Stimulated activated CD8-positive, alpha-beta memory T cell treated with anti-CD3 and anti-CD28 coated beads, Interleukin-2, amount 100 ng/mL, for 1 hour (primary cell): ENCODE results near the gene G0S2.

Experiments
- DNase-seq, 2 donors: peaks; one replicate each; pipeline ENCODE4 v3.0.0-alpha.2; 2020; ENCODE audit warnings: low read depth in 2 of 2

The G0S2 gene, protein sequence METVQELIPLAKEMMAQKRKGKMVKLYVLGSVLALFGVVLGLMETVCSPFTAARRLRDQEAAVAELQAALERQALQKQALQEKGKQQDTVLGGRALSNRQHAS

GRCh38 chr1:209674957-209675564, at the start of gene G0S2:
G0S2 (plus strand) TSS chr1:209675412; CDS start chr1:209675685, 273 bp downstream.
- no peak for DNase-seq

GRCh38 chr1:209625791-209626285, 49.4 kb upstream of the G0S2 start:
- no peak for DNase-seq

GRCh38 chr1:209626346-209627026, 48.7 kb upstream of the G0S2 start:
- no peak for DNase-seq

DNA sequence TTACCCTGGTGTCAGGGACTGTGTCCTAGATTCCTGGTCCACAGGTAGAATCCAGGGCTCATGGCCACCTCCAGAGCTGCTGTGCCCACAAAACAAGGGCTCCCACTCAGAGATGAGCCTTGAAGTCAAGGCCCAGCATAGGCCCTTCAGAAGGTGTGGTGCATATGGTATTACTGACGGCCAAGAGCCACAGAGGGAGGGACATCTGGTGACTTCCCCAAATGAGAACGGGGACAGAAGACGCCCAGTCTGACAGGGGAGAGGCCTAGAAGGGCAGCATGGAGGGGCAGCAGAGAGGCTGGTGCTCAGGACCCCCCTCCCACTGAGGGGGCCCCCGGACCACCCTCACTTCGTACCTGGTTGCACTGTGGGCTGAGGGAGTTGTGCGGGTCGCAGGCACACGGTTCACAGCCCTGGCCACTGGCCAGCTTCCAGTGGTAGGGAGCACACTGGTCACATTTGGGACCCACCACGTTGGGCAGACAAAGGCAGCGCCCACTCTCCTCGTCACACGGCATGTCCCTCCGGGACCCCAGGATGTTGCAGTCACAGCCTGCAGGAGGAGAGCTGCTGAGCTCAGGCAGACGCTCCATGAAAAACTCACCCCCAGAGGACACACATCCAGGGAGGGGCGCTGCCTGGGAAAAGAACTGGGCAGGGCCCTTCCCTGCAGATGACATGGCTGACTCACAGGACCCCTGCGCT, 48.0 kb upstream of the G0S2 start:
- no peak for DNase-seq

DNA sequence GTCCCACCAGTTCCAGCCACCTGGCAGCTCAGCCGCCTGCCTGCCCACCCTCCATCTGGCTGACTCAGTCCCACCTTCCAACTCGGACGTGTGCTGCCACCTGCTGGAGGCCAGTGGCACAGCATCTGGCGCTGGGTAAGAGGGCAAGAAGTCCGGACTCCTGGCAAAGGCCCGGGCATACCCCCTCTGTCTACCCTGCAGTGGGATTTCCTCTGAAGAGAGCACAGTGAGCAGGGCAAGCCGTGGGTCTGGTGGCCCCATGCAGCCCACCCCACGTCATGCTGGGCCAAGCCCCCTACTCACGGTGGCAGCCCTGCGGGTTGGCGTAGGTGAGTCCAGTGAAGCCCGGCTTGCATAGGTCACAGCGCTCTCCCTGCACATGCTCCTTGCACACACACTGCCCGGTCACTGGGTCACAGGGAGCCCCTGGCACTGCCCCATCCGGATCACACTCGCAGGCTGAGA, 47.4 kb upstream of the G0S2 start:
- peak; percentile 48 to 50 for DNase-seq

- DNase-seq, result no peak
Observed at GRCh38 chr1:209628618-209629299, 46.5 kb upstream of the G0S2 start.

DNA sequence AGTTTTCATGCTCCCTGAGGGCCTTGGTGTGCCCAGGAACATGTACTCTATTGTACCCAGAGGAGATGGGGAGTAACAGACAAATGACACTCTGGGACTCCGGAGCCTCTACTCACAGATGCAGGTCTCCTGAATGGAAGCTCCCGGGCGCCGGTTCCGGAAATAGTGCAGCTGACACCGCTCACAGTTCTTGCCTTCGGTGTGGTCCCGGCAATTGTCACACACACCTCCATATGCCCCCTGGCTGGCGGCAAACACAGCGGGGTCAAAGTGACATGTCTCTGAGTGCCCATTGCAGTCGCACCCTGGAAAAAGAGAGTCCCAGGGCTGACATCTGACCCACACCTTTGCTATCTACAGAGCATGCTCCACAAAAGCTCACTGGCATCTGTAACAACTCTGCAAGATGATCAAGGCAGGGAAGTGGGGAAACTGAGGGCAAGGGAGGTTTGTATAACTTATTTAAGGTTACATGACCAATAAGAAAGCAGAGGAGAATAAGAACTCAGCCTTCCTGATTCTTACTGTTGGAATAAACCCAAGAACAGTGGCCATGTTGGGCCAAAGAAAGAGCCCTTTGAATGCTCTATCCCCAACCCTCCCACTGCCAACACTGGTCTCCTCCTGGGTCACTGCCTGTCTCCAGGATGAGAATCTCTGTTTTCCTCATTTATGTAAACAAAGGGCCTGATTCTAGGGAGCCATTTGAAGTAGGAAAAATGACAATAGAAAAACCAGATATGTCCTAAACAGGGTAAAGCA, 45.4 kb upstream of the G0S2 start:
- DNase-seq, result no peak

GRCh38 chr1:209630383-209631225, 44.6 kb upstream of the G0S2 start:
- no peak for DNase-seq

- no peak for DNase-seq
Observed at GRCh38 chr1:209633335-209633997, 41.7 kb upstream of the G0S2 start.

DNA sequence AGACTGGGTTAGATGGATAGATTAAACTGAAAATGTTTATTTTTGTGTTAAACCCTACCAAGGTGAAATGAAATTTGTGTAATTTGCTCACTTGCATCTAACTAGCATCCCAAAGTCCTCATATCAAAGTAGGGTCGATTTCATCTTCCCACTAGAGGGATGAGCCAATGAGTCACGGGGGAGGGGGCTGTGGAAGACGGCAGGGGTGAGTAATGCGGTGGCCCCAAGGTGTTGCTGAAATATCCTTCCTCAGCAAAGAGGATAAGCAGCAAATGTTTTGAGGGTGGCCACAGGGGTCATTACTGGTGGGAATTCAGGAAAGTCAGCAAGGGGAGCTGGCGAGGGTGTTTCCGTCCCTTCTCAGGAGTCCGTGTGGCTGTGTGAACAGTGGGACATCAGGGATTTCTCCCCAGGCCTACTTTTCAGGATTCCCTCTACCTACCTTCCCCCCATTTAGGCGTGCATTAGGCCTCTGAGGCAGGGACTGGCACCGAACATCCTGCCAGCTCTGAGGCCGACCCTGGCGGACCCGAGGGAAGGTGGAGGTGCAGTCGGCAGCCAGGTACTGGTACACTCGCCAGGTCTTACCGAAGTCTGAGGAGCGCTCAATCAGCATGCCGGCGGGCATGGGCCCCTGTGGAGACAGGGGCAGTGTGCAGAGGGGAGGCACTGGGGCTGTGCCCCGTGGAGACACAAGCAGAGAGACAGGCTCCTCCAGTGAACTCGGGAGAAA, 41.0 kb upstream of the G0S2 start:
- no peak for DNase-seq

DNA sequence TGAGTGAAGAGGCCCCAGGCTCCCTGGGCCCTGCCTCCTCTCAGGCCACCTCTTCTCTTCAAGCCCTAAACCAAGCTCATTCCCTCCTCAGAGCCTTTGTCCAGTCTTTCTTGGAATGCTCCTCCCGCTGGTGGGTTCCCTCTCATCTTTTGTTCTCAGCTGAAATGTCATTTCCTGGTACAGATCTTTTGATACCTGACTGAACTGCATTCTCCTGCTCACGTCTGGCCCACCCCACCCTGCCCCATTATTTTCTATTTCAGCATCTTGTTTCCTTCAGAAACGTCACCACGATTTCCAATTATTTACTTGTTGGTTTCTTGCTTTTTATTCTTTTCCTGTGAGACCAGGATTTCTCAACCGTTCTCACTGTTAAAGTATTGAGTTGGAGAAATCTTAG, 39.4 kb upstream of the G0S2 start:
- no peak for DNase-seq

GRCh38 chr1:209641832-209642172, 33.4 kb upstream of the G0S2 start:
- no peak for DNase-seq

DNA sequence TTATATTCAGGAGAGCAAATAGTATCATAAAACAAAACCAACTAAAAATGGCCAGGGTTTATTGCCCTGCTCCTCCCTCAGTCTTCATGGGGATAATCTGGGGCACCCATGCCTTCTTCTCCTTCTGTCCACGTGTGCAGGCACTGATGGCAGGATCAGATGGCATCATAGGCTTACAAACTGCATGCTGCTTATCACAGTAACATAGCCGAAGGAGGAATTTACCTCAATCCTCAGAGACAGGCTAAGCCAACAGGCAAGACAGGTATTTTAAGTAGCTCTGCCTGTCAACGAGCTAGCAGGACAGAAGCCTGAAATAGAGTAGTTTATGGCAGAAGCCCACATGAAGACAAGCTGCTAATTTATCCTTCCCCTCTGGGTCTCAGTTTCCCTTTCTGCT, 32.4 kb upstream of the G0S2 start:
- DNase-seq, result no peak

DNA sequence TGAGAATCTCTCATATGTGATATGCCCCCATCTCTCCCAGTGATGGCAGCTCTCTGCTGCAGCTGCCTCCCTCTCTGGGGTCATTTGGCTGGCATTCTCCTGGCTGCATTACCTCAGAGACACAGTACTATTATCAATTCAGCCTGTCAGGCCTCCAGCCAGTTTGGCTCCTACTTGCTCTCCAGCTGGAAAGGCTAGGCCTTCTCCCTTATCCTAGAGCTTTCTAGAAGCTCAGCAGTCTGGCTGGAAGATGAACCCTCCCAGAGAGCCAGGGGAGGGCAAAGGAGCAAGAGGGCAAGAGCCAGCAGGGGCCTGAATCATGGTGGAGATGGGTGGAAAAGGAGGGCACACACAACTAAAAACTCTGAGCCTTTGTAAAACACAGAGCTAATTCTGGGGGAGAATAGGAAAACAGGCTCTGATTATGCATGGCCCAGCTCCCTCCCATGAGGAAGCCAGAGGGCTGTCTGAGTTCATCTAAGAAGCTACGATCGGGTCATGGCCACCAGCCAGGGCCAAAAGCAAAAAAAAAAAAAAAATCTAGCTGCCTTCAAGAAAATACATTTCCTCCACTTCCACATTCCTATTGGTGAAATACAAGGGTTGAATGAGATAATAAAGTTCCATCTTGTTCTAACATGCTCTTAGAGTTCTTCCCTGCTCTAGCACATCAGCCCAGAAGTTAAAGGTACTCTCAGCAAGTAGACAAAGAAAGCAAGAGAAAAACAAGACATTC, 31.8 kb upstream of the G0S2 start:
- DNase-seq, result no peak

DNA sequence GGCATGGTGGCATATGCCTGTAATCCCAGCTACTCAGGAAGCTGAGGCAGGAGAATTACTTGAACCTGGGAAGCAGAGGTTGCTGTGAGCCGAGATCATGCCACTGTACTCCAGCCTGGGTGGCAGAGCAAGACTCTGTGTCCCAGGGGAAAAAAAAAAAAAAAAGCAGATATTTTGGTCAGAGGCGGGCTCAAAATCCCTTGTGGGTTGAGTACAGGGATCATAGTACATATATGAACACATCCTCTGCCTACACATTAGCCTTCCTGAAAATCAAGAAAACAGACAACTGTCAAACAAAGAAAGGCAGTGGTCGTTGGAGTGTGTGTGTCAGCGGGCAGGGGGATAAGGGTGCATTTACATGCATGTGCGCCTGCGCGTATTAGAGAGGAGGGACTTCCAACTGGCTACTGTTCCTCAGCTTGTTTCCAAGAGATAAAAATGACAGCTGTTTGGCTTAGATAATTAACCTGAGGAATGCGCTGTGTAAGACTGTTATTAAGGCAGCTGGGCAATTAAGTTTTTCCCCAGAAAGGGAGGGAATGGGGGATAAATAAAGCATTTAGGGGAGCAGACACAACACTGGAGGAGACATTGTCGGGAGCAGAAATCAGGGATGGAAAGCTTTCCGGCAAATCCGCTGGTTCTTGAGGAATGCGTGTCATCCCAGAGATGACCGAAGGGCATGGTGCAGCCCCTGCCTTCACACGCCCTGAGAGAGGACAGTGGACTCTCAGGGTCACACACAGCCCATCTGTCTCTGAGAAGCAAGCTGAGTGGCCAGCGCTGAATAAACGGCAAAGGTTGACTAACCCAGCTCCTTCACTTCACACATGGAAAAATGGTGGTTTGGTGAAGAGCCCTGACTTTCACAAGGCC, 29.4 kb upstream of the G0S2 start:
- DNase-seq, result no peak

DNA sequence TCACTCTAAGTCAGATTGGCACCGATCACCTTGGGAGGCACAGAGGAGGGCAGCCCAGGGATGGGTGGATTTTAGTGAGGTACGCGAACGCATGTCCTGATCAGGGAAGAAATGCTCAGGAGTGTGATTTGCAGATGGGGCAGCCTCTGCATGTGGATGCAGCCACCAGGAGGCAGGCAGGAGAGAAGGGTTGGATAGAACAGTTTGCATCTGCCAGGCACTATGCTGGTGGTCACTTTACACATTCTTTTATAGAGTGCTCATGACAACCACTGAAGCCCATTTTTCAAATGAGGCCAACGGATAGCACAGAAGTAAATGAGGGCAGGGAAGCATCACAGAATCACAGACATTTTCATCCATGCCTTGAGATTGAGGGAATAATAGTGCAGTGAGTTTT, 28.7 kb upstream of the G0S2 start:
- DNase-seq, result no peak

GRCh38 chr1:209647156-209647555, 28.1 kb upstream of the G0S2 start:
- DNase-seq, result no peak
